WTC11 (cell line): Measurements from ENCODE around the gene BCLAF1. TPM values are rescaled to one million over a fixed set of nuclear protein-coding genes. Genes with fewer than 3 reads are reported as not detected.

ENCODE experiments used
- ATAC-seq: fragments of 200-7000 bp; cut with Tn5 transposase; 2 replicates; pipeline ENCODE4 v1.10.0; 2021; ENCODE audit warnings: mild to moderate bottlenecking, moderate library complexity
- Bru-seq: library from RNA; stranded (reverse); fragments of 400-500 nt; gene quantifications from one replicate; lab custom pipeline; 2021; lab: Mats Ljungman, UMichigan
- CTCF ChIA-PET: fragments of 300-600 bp; sonication (Branson Sonifier 250); formaldehyde crosslinking; loops from one replicate; lab custom pipeline; 2021; ENCODE audit warnings: antibody characterized with exemption; lab: Charles Lee
- POLR2A ChIA-PET: fragments of 350-600 bp; sonication (Branson Sonifier 250); formaldehyde crosslinking; loops from one replicate; lab custom pipeline; 2021; ENCODE audit warnings: antibody characterized with exemption; lab: Charles Lee
- DNase-seq: peaks from one replicate; pipeline ENCODE4 v3.0.0; 2021; ENCODE audit warnings: low spot score
- H3K27ac Mint-ChIP-seq: 2 replicates; pipeline ENCODE4 v1.8.0; 2021; ENCODE audit warnings: mixed read lengths
- H3K27me3 Mint-ChIP-seq: 2 replicates; pipeline ENCODE4 v1.8.0; 2021; ENCODE audit warnings: low read depth, mild to moderate bottlenecking, moderate library complexity, mixed read lengths
- H3K36me3 Mint-ChIP-seq: 2 replicates; pipeline ENCODE4 v1.8.0; 2021; ENCODE audit warnings: mixed read lengths
- H3K4me1 Mint-ChIP-seq: 2 replicates; pipeline ENCODE4 v1.8.0; 2022; ENCODE audit warnings: mixed read lengths
- H3K4me3 Mint-ChIP-seq: 2 replicates; pipeline ENCODE4 v1.8.0; 2021; ENCODE audit warnings: mild to moderate bottlenecking, moderate library complexity, mixed read lengths
- H3K9me3 Mint-ChIP-seq: 2 replicates; pipeline ENCODE4 v1.8.0; 2021; ENCODE audit warnings: mixed read lengths
- CREM ChIP-seq: sonication (generic); formaldehyde crosslinking; IDR thresholded peaks from 2 replicates; pipeline ENCODE4 v1.8.1; 2022; ENCODE audit warnings: mild to moderate bottlenecking, missing genetic modification reagents, moderate library complexity
- ELF4 ChIP-seq: sonication (generic); formaldehyde crosslinking; IDR thresholded peaks from 2 replicates; pipeline ENCODE4 v1.8.1; 2022; ENCODE audit warnings: low read depth, mild to moderate bottlenecking, moderate library complexity, missing genetic modification reagents
- FOXK1 ChIP-seq: sonication (generic); formaldehyde crosslinking; IDR thresholded peaks from 2 replicates; pipeline ENCODE4 v1.8.0; 2022; ENCODE audit warnings: mild to moderate bottlenecking, moderate library complexity, missing genetic modification reagents
- JUN ChIP-seq: sonication (generic); formaldehyde crosslinking; IDR thresholded peaks from 2 replicates; pipeline ENCODE4 v1.8.0; 2023; ENCODE audit warnings: mild to moderate bottlenecking, missing genetic modification reagents
- RORB ChIP-seq: fragments of 250-450 bp; sonication (Bioruptor Pico); IDR thresholded peaks from 2 replicates; pipeline ENCODE4 v1.9.0; 2021; ENCODE audit warnings: mild to moderate bottlenecking
- TEAD1 ChIP-seq: sonication (generic); formaldehyde crosslinking; IDR thresholded peaks from 2 replicates; pipeline ENCODE4 v1.8.0; 2022; ENCODE audit warnings: mild to moderate bottlenecking, missing genetic modification reagents
- ZBTB21 ChIP-seq: sonication (generic); formaldehyde crosslinking; IDR thresholded peaks from 2 replicates; pipeline ENCODE4 v1.8.1; 2023; ENCODE audit warnings: mild to moderate bottlenecking, missing genetic modification reagents, borderline replicate concordance
- long read RNA-seq, 3 experiments: library from RNA in 1 of 3; library from capped mRNA in 1 of 3; library from polyadenylated mRNA in 1 of 3; unstranded in 2 of 3; stranded (forward) in 1 of 3; transcript quantifications; one replicate each; pipeline ENCODE4 v2.0.0, GENCODE V29; 2021
- total RNA-seq: library from RNA; stranded (reverse); gene quantifications from 3 replicates; pipeline ENCODE4 v1.2.3, GENCODE V29; 2021
- TF ChIP-seq, protein P1 (sequence below): sonication (generic); formaldehyde crosslinking; IDR thresholded peaks from 2 replicates; pipeline ENCODE4 v1.8.0; 2022; ENCODE audit warnings: mild to moderate bottlenecking, missing genetic modification reagents
- TF ChIP-seq, protein P2 (sequence below): sonication (generic); formaldehyde crosslinking; IDR thresholded peaks from 2 replicates; pipeline ENCODE4 v1.8.1; 2022; ENCODE audit warnings: mild to moderate bottlenecking, missing genetic modification reagents, moderate library complexity, borderline replicate concordance
- TF ChIP-seq, protein P3 (sequence below): fragments of 250-450 bp; sonication (Bioruptor Pico); IDR thresholded peaks from 2 replicates; pipeline ENCODE4 v1.9.0; 2021; ENCODE audit warnings: moderate library complexity, mild to moderate bottlenecking, inconsistent platforms, borderline replicate concordance
- TF ChIP-seq, protein P4 (sequence below): sonication (generic); formaldehyde crosslinking; IDR thresholded peaks from 2 replicates; pipeline ENCODE4 v1.8.0; 2023; ENCODE audit warnings: missing genetic modification reagents, mild to moderate bottlenecking, borderline replicate concordance
- TF ChIP-seq, protein P5 (sequence below): fragments of 250-450 bp; sonication (Bioruptor Pico); IDR thresholded peaks from 2 replicates; pipeline ENCODE4 v1.9.0; 2021; ENCODE audit warnings: mild to moderate bottlenecking
- TF ChIP-seq, protein P6 (sequence below): sonication (generic); formaldehyde crosslinking; IDR thresholded peaks from 2 replicates; pipeline ENCODE4 v1.8.1; 2023; ENCODE audit warnings: mild to moderate bottlenecking, moderate library complexity, missing genetic modification reagents
- TF ChIP-seq, protein P7 (sequence below): fragments of 250-450 bp; sonication (Bioruptor Pico); IDR thresholded peaks from 2 replicates; pipeline ENCODE4 v1.9.0; 2021; ENCODE audit warnings: mild to moderate bottlenecking
- TF ChIP-seq, protein P8 (sequence below): sonication (generic); formaldehyde crosslinking; IDR thresholded peaks from 2 replicates; pipeline ENCODE4 v1.8.0; 2022; ENCODE audit warnings: mild to moderate bottlenecking, missing genetic modification reagents

The BCLAF1 gene, protein sequence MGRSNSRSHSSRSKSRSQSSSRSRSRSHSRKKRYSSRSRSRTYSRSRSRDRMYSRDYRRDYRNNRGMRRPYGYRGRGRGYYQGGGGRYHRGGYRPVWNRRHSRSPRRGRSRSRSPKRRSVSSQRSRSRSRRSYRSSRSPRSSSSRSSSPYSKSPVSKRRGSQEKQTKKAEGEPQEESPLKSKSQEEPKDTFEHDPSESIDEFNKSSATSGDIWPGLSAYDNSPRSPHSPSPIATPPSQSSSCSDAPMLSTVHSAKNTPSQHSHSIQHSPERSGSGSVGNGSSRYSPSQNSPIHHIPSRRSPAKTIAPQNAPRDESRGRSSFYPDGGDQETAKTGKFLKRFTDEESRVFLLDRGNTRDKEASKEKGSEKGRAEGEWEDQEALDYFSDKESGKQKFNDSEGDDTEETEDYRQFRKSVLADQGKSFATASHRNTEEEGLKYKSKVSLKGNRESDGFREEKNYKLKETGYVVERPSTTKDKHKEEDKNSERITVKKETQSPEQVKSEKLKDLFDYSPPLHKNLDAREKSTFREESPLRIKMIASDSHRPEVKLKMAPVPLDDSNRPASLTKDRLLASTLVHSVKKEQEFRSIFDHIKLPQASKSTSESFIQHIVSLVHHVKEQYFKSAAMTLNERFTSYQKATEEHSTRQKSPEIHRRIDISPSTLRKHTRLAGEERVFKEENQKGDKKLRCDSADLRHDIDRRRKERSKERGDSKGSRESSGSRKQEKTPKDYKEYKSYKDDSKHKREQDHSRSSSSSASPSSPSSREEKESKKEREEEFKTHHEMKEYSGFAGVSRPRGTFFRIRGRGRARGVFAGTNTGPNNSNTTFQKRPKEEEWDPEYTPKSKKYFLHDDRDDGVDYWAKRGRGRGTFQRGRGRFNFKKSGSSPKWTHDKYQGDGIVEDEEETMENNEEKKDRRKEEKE
- total RNA-seq (147 to 184 TPM (median 162 TPM) in 3 replicates), Bru-seq, nascent RNA (percentile 98 among the genes with signal in this experiment)
- long read RNA-seq, experiment 1, full-length matches to known transcripts, result 655 of 867 reads
- long read RNA-seq, experiment 1, partial matches to known transcripts, result 118 of 867 reads
- long read RNA-seq, experiment 1, other reads (novel, unspliced or antisense), result 94 of 867 reads
- long read RNA-seq, experiment 2, full-length matches to known transcripts, result 14 of 144 reads
- long read RNA-seq, experiment 2, partial matches to known transcripts, result 53 of 144 reads
- long read RNA-seq, experiment 2, other reads (novel, unspliced or antisense), result 77 of 144 reads
- long read RNA-seq, experiment 3, full-length matches to known transcripts, result 17 of 66 reads
- long read RNA-seq, experiment 3, partial matches to known transcripts, result 43 of 66 reads
- long read RNA-seq, experiment 3, other reads (novel, unspliced or antisense), result 6 of 66 reads

DNA sequence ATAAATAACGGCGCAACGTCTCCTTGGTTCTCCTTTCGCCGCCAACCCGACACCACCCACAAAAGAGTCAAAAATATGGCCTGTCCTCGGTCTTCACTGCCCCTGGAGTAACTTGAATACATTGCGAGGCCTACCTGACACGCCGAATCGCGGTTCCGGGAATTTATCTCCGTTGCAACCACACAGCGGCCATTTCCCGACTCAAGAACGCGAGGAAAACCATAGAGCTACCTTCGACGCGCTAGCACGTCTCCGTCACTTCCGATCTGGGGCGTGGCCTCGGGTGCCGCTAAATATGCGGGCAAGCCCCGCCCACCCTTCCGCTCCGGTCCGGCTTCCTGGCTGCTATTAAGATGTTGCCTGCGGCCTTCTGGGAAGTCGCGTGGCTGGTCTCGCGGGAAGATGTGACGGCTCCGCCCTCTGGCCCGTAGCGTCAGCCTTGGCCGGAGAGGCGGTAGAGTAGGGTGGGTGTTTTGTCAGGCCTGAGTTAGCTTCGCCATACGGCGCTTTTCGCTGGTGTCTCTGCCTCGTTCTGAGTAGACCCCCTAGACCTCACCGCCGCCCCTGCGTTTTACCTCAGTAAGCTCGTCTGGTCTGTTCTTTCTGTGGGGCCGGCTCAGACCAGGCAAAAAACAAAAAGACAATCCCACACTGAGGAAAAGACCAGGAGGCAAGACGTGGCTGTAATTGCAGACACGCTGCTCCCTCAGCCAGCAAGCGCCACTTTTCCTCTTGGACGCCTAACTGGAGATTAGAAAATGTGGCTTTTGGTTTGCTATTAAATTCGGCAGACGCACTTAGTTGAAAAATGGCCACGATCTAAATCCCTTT lies at the start of gene BCLAF1:
Gene BCLAF1, minus strand, starts transcription at position 268 of the 831 bp plus-strand sequence. CDS start 9,980 bp downstream, outside the sequence.
- Mint-ChIP-seq H3K4me3 (peak within 1 kb of the TSS; percentile 100), H3K4me1 (peaks cover 42% of the 10 kb centered on the region), H3K27me3 (no peaks in the 10 kb centered on the region), H3K27ac (peak within 1 kb of the TSS; percentile 100), H3K36me3 (peaks cover 9% of the 10 kb centered on the region), H3K9me3 (no peaks in the 10 kb centered on the region)
- peak; percentile 99 for DNase-seq
- CTCF ChIA-PET, result interaction anchor here (0.9 to 1.6 kb wide), 9 partner anchors 11 to 1025 kb away, joined by 3 to 19 read pairs (median 4); partner anchors contain the start of genes MAP3K5 and MAP7
- ATAC-seq, result peak; percentile 95
- POLR2A ChIA-PET, result interaction anchor here (0.6 to 1.7 kb wide), 14 partner anchors 8 to 787 kb away, joined by 3 to 11 read pairs (median 4); partner anchors contain the start of genes MAP3K5, MAP7 and MTFR2
- TF ChIP-seq ELF4 (CRISPR knock-in tag) (no peak), ZBTB21 (CRISPR knock-in tag) (no peak), RORB (CRISPR knock-in tag) (no peak), CREM (CRISPR knock-in tag) (peak; percentile 91), JUN (no peak; the same call in 1 of the 2 replicates), FOXK1 (CRISPR knock-in tag) (peak; percentile 75; the same call in 1 of the 2 replicates), TEAD1 (peak; percentile 76; the same call in 1 of the 2 replicates)
- TF ChIP-seq, protein P1, sequence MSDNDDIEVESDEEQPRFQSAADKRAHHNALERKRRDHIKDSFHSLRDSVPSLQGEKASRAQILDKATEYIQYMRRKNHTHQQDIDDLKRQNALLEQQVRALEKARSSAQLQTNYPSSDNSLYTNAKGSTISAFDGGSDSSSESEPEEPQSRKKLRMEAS (CRISPR knock-in tag), result peak; percentile 90
- TF ChIP-seq, protein P2, sequence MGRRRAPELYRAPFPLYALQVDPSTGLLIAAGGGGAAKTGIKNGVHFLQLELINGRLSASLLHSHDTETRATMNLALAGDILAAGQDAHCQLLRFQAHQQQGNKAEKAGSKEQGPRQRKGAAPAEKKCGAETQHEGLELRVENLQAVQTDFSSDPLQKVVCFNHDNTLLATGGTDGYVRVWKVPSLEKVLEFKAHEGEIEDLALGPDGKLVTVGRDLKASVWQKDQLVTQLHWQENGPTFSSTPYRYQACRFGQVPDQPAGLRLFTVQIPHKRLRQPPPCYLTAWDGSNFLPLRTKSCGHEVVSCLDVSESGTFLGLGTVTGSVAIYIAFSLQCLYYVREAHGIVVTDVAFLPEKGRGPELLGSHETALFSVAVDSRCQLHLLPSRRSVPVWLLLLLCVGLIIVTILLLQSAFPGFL (CRISPR knock-in tag), result 0 out of 2 replicates have a peak, but pooled peaks have one; percentile 47
- TF ChIP-seq, protein P3, sequence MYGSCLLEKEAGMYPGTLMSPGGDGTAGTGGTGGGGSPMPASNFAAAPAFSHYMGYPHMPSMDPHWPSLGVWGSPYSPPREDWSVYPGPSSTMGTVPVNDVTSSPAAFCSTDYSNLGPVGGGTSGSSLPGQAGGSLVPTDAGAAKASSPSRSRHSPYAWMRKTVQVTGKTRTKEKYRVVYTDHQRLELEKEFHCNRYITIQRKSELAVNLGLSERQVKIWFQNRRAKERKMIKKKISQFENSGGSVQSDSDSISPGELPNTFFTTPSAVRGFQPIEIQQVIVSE (CRISPR knock-in tag), result peak; percentile 8; the same call in 1 of the 2 replicates
- TF ChIP-seq, protein P4, sequence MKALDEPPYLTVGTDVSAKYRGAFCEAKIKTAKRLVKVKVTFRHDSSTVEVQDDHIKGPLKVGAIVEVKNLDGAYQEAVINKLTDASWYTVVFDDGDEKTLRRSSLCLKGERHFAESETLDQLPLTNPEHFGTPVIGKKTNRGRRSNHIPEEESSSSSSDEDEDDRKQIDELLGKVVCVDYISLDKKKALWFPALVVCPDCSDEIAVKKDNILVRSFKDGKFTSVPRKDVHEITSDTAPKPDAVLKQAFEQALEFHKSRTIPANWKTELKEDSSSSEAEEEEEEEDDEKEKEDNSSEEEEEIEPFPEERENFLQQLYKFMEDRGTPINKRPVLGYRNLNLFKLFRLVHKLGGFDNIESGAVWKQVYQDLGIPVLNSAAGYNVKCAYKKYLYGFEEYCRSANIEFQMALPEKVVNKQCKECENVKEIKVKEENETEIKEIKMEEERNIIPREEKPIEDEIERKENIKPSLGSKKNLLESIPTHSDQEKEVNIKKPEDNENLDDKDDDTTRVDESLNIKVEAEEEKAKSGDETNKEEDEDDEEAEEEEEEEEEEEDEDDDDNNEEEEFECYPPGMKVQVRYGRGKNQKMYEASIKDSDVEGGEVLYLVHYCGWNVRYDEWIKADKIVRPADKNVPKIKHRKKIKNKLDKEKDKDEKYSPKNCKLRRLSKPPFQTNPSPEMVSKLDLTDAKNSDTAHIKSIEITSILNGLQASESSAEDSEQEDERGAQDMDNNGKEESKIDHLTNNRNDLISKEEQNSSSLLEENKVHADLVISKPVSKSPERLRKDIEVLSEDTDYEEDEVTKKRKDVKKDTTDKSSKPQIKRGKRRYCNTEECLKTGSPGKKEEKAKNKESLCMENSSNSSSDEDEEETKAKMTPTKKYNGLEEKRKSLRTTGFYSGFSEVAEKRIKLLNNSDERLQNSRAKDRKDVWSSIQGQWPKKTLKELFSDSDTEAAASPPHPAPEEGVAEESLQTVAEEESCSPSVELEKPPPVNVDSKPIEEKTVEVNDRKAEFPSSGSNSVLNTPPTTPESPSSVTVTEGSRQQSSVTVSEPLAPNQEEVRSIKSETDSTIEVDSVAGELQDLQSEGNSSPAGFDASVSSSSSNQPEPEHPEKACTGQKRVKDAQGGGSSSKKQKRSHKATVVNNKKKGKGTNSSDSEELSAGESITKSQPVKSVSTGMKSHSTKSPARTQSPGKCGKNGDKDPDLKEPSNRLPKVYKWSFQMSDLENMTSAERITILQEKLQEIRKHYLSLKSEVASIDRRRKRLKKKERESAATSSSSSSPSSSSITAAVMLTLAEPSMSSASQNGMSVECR (CRISPR knock-in tag), result 0 out of 2 replicates have a peak, but pooled peaks have one; percentile 29
- TF ChIP-seq, protein P5, sequence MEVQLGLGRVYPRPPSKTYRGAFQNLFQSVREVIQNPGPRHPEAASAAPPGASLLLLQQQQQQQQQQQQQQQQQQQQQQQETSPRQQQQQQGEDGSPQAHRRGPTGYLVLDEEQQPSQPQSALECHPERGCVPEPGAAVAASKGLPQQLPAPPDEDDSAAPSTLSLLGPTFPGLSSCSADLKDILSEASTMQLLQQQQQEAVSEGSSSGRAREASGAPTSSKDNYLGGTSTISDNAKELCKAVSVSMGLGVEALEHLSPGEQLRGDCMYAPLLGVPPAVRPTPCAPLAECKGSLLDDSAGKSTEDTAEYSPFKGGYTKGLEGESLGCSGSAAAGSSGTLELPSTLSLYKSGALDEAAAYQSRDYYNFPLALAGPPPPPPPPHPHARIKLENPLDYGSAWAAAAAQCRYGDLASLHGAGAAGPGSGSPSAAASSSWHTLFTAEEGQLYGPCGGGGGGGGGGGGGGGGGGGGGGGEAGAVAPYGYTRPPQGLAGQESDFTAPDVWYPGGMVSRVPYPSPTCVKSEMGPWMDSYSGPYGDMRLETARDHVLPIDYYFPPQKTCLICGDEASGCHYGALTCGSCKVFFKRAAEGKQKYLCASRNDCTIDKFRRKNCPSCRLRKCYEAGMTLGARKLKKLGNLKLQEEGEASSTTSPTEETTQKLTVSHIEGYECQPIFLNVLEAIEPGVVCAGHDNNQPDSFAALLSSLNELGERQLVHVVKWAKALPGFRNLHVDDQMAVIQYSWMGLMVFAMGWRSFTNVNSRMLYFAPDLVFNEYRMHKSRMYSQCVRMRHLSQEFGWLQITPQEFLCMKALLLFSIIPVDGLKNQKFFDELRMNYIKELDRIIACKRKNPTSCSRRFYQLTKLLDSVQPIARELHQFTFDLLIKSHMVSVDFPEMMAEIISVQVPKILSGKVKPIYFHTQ (CRISPR knock-in tag), result peak; percentile 59; the same call in 1 of the 2 replicates
- TF ChIP-seq, protein P6, sequence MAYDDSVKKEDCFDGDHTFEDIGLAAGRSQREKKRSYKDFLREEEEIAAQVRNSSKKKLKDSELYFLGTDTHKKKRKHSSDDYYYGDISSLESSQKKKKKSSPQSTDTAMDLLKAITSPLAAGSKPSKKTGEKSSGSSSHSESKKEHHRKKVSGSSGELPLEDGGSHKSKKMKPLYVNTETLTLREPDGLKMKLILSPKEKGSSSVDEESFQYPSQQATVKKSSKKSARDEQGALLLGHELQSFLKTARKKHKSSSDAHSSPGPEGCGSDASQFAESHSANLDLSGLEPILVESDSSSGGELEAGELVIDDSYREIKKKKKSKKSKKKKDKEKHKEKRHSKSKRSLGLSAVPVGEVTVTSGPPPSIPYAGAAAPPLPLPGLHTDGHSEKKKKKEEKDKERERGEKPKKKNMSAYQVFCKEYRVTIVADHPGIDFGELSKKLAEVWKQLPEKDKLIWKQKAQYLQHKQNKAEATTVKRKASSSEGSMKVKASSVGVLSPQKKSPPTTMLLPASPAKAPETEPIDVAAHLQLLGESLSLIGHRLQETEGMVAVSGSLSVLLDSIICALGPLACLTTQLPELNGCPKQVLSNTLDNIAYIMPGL (CRISPR knock-in tag), result peak; percentile 54
- TF ChIP-seq, protein P7, sequence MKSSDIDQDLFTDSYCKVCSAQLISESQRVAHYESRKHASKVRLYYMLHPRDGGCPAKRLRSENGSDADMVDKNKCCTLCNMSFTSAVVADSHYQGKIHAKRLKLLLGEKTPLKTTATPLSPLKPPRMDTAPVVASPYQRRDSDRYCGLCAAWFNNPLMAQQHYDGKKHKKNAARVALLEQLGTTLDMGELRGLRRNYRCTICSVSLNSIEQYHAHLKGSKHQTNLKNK, result no peak
- TF ChIP-seq, protein P8, sequence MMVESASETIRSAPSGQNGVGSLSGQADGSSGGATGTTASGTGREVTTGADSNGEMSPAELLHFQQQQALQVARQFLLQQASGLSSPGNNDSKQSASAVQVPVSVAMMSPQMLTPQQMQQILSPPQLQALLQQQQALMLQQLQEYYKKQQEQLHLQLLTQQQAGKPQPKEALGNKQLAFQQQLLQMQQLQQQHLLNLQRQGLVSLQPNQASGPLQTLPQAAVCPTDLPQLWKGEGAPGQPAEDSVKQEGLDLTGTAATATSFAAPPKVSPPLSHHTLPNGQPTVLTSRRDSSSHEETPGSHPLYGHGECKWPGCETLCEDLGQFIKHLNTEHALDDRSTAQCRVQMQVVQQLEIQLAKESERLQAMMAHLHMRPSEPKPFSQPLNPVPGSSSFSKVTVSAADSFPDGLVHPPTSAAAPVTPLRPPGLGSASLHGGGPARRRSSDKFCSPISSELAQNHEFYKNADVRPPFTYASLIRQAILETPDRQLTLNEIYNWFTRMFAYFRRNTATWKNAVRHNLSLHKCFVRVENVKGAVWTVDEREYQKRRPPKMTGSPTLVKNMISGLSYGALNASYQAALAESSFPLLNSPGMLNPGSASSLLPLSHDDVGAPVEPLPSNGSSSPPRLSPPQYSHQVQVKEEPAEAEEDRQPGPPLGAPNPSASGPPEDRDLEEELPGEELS (CRISPR knock-in tag), result 0 out of 2 replicates have a peak, but pooled peaks have one; percentile 43
